Duodenal mucosa (tissue), 2 donors: ENCODE data around the gene RAB40B.
A peak's percentile ranks its signal among the peaks of the same experiment; 100 is the strongest.

Experiments used
- H3K27ac ChIP-seq: one replicate; pipeline ENCODE4 v1.7.0; 2013; ENCODE audit warnings: low read depth, low read length
- H3K27me3 ChIP-seq, 2 donors: one replicate each; pipeline ENCODE4 v1.7.0; 2013; ENCODE audit warnings: low read length in 2 of 2, control low read depth in 1 of 2; ENCODE audit not compliant: insufficient read depth in 2 of 2, control insufficient read depth in 1 of 2
- H3K36me3 ChIP-seq, 2 donors: one replicate each; pipeline ENCODE4 v1.7.0; 2013; ENCODE audit warnings: low read length in 2 of 2, control low read depth in 1 of 2; ENCODE audit not compliant: insufficient read depth in 2 of 2, control insufficient read depth in 1 of 2
- H3K4me1 ChIP-seq, 2 donors: one replicate each; pipeline ENCODE4 v1.7.0; 2013; ENCODE audit warnings: low read length in 2 of 2, control low read depth in 1 of 2; ENCODE audit not compliant: insufficient read depth in 2 of 2, control insufficient read depth in 1 of 2
- H3K4me3 ChIP-seq, 2 donors: one replicate each; pipeline ENCODE4 v1.7.0; 2013; ENCODE audit warnings: low read length in 2 of 2, low read depth in 1 of 2
- H3K9ac ChIP-seq, 2 donors: one replicate each; pipeline ENCODE4 v1.7.0; 2013; ENCODE audit warnings: low read length in 2 of 2, low read depth in 1 of 2
- H3K9me3 ChIP-seq, 2 donors: one replicate each; pipeline ENCODE4 v1.7.0; 2013; ENCODE audit warnings: low read length in 2 of 2, control low read depth in 1 of 2; ENCODE audit not compliant: control insufficient read depth in 1 of 2

RAB40B gene

GRCh38 chr17:82734987-82735866, 36.7 kb upstream of the RAB40B start, which contains the start of gene FN3K:
Gene FN3K (plus strand): TSS chr17:82735615. CDS start chr17:82735637, 22 bp downstream.
- peaks cover 0 to 22% of the 10 kb centered on the region in 2 donors for H3K36me3 ChIP-seq
- H3K27ac ChIP-seq = peak within 1 kb of the TSS; percentile 32
- H3K4me3 ChIP-seq = peak within 1 kb of the TSS; percentile 73 to 77
- H3K9ac ChIP-seq = peak within 1 kb of the TSS; percentile 76 to 79
- peaks cover 3 to 7% of the 10 kb centered on the region in 2 donors for H3K9me3 ChIP-seq
- H3K4me1 ChIP-seq = peaks cover 0 to 5% of the 10 kb centered on the region in 2 donors
- no peaks in the 10 kb centered on the region for H3K27me3 ChIP-seq

- Histone ChIP-seq H3K27ac (no peak overlapping the region), H3K36me3 (peaks cover 0 to 20% of the 10 kb centered on the region in 2 donors), H3K9ac (no peak overlapping the region), H3K27me3 (no peaks in the 10 kb centered on the region), H3K4me3 (no peak overlapping the region), H3K9me3 (peaks cover 3 to 7% of the 10 kb centered on the region in 2 donors), H3K4me1 (peaks cover 0 to 5% of the 10 kb centered on the region in 2 donors)
Measured at GRCh38 chr17:82732118-82732743, 33.7 kb upstream of the RAB40B start.

GRCh38 chr17:82729479-82730260, 31.2 kb upstream of the RAB40B start:
- Histone ChIP-seq H3K4me3 (no peak overlapping the region), H3K27ac (no peak overlapping the region), H3K9ac (no peak overlapping the region), H3K9me3 (peaks cover 3 to 7% of the 10 kb centered on the region in 2 donors), H3K4me1 (no peaks in the 10 kb centered on the region), H3K27me3 (no peaks in the 10 kb centered on the region), H3K36me3 (peaks cover 5 to 33% of the 10 kb centered on the region in 2 donors)

- H3K9ac ChIP-seq = no peak overlapping the region
- H3K4me3 ChIP-seq = no peak overlapping the region
- H3K4me1 ChIP-seq = no peaks in the 10 kb centered on the region
- no peak overlapping the region for H3K27ac ChIP-seq
- no peaks in the 10 kb centered on the region for H3K27me3 ChIP-seq
- H3K36me3 ChIP-seq = peaks cover 10 to 40% of the 10 kb centered on the region in 2 donors
- no peaks in the 10 kb centered on the region for H3K9me3 ChIP-seq
Measured at GRCh38 chr17:82726427-82726826, 27.9 kb upstream of the RAB40B start.

GRCh38 chr17:82723169-82723807, 24.8 kb upstream of the RAB40B start:
- no peak overlapping the region for H3K4me3 ChIP-seq
- peaks cover 10 to 51% of the 10 kb centered on the region in 2 donors for H3K36me3 ChIP-seq
- no peaks in the 10 kb centered on the region for H3K9me3 ChIP-seq
- H3K27ac ChIP-seq = no peak overlapping the region
- no peaks in the 10 kb centered on the region for H3K27me3 ChIP-seq
- H3K9ac ChIP-seq = no peak overlapping the region
- H3K4me1 ChIP-seq = peaks cover 0 to 3% of the 10 kb centered on the region in 2 donors

- Histone ChIP-seq H3K9ac (no peak overlapping the region), H3K9me3 (no peaks in the 10 kb centered on the region), H3K36me3 (peaks cover 10 to 49% of the 10 kb centered on the region in 2 donors), H3K27me3 (no peaks in the 10 kb centered on the region), H3K27ac (no peak overlapping the region), H3K4me3 (no peak overlapping the region), H3K4me1 (peaks cover 4 to 11% of the 10 kb centered on the region in 2 donors)
Measured at GRCh38 chr17:82722341-82723013, 24.0 kb upstream of the RAB40B start.

DNA sequence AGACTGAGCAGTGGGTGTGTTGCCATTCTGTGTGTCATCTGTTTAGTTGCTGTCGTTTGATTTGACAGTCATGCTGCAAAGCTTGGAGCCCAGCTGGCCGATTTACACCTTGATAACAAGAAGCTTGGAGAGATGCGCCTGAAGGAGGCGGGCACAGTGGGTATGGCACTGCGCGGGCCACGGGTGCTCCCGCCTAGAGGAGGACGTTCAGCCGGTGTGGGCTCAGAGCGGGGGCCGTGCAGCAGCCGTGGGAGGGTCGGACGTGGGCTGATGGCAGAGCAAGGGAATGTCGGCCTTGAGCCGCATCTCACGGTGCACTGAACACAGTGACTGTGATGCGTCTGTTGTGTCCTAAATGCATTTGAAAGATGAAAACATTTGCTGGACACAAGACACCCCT, 21.7 kb upstream of the RAB40B start:
- H3K4me1 ChIP-seq = peaks cover 5 to 21% of the 10 kb centered on the region in 2 donors
- H3K27ac ChIP-seq = no peak overlapping the region
- H3K9ac ChIP-seq = no peak overlapping the region
- no peak overlapping the region for H3K4me3 ChIP-seq
- H3K9me3 ChIP-seq = no peaks in the 10 kb centered on the region
- H3K27me3 ChIP-seq = no peaks in the 10 kb centered on the region
- H3K36me3 ChIP-seq = peaks cover 5 to 34% of the 10 kb centered on the region in 2 donors

DNA sequence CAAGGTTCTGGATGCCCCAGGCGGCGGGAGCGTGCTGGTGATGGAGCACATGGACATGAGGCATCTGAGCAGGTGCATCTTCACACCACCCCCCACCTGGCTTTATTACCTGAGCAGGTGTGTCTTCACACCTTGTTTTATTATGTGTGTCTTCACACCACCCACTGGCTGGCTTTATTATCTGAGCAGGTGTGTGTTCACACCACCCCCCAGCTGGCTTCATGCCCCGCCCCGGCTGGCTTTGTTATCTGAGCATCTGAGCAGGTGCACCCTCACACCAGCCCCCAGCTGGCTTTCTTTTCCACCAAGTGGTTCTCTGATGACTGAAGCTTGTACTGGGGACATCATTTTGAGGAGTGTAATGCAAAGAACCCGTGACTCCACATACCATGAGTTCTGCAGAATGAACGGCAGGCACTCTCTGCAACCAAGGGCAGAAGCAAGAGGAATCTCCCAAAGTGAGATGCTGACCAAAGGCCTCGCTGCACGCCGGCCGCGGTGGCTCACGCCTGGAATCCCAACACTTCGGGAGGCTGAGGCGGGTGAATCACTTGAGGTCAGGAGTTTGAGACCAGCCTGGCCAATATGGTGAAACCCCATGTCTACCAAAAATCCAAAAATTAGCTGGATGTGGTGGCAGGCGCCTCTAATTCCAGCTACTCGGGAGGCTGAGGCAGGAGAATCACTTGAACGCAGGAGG, 20.6 kb upstream of the RAB40B start:
- peaks cover 5 to 21% of the 10 kb centered on the region in 2 donors for H3K4me1 ChIP-seq
- H3K36me3 ChIP-seq = peaks cover 5 to 34% of the 10 kb centered on the region in 2 donors
- no peak overlapping the region for H3K27ac ChIP-seq
- no peak overlapping the region for H3K9ac ChIP-seq
- H3K4me3 ChIP-seq = no peak overlapping the region
- no peaks in the 10 kb centered on the region for H3K27me3 ChIP-seq
- H3K9me3 ChIP-seq = no peaks in the 10 kb centered on the region
